Kidney (tissue), 14 donors: ENCODE data around the gene IGF2BP1. TPM values are rescaled to one million over a fixed set of nuclear protein-coding genes. Genes with fewer than 3 reads are reported as not detected.
"Not testable (repeated sequence)": the region's sequence is repeated elsewhere in the genome, so short reads cannot be mapped to it uniquely, and the experiment has no call there.

Experiments used
- DNase-seq, 5 donors: peaks; one replicate each; pipeline ENCODE4 v3.0.0-alpha.2; 2013 to 2020
- FAIRE-seq: peaks from 2 replicates; lab custom pipeline; 2012; peaks lifted over from hg19 to GRCh38; lab: Jason Lieb, UNC
- H3K27ac ChIP-seq, 2 donors: one replicate each; pipeline ENCODE4 v1.7.0; 2013; ENCODE audit warnings: low read depth in 2 of 2, low read length in 2 of 2, inconsistent platforms in 1 of 2
- H3K27me3 ChIP-seq: one replicate; pipeline ENCODE4 v1.7.1; 2013; ENCODE audit warnings: low read length, inconsistent platforms; ENCODE audit not compliant: control insufficient read depth, insufficient read depth
- H3K36me3 ChIP-seq, 3 donors: one replicate each; pipeline versions ENCODE4 v1.7.0 to v1.7.1; 2013; ENCODE audit warnings: low read length in 3 of 3, control low read depth in 1 of 3, inconsistent platforms in 1 of 3; ENCODE audit not compliant: insufficient read depth in 3 of 3, control insufficient read depth in 2 of 3
- H3K4me1 ChIP-seq, 3 donors: one replicate each; pipeline versions ENCODE4 v1.7.0 to v1.7.1; 2013; ENCODE audit warnings: low read length in 3 of 3, inconsistent platforms in 1 of 3, low read depth in 1 of 3; ENCODE audit not compliant: control insufficient read depth in 2 of 3, insufficient read depth in 2 of 3
- H3K4me3 ChIP-seq, 3 donors: one replicate each; pipeline versions ENCODE4 v1.7.0 to v1.8.1; 2013; ENCODE audit warnings: low read length in 3 of 3, control low read depth in 1 of 3, inconsistent platforms in 1 of 3
- H3K9ac ChIP-seq, 3 donors: one replicate each; pipeline versions ENCODE4 v1.7.0 to v1.7.1; 2013; ENCODE audit warnings: low read length in 3 of 3, control low read depth in 1 of 3, inconsistent platforms in 1 of 3
- H3K9me3 ChIP-seq, 3 donors: one replicate each; pipeline versions ENCODE4 v1.7.0 to v1.7.1; 2013; ENCODE audit warnings: low read length in 3 of 3, control low read depth in 1 of 3, inconsistent platforms in 1 of 3; ENCODE audit not compliant: control insufficient read depth in 2 of 3, insufficient read depth in 1 of 3
- CTCF ChIP-seq: IDR thresholded peaks from 3 replicates; pipeline ENCODE4 v1.5.1; 2012; ENCODE audit warnings: mild to moderate bottlenecking, moderate library complexity, borderline replicate concordance; ENCODE audit not compliant: insufficient read depth; ENCODE audit errors: extremely low read depth
- intact Hi-C: fragments of 100-400 bp; cut with DNase I; formaldehyde crosslinking; loops from one replicate; pipeline ENCODE4 v1.11.1; 2022
- polyA plus RNA-seq: library from polyadenylated mRNA; stranded (reverse); fragments of 350-450 nt; fragmentation: Illumina TruSeq; extraction: RNeasy Lipid Tissue Mini Kit (QIAGEN cat#74804); gene quantifications from one replicate; pipeline ENCODE4 v1.2.3, GENCODE V29; 2014; ENCODE audit warnings: low read depth, low replicate concordance; ENCODE audit not compliant: insufficient read depth
- total RNA-seq: library from RNA; stranded (reverse); fragmentation: NEBNext Ultra II Directional; extraction: Animal tissue kit (Norgen Biotek cat#: 25700); gene quantifications from one replicate; pipeline ENCODE4 v1.2.1, GENCODE V29; 2021
- donor health status: control.
- donor health status: control.
- donor health status: control.
- donor health status: control.
- donor health status: control.
- donor health status: DM: yes; HTN: yes; CAD: no.
- donor health status: Normal renal cell carcinoma (clear cell type).

IGF2BP1 gene
- total and polyA plus RNA-seq, 2 donors from 2014 or later: 1.3 to 1.5 TPM

DNA sequence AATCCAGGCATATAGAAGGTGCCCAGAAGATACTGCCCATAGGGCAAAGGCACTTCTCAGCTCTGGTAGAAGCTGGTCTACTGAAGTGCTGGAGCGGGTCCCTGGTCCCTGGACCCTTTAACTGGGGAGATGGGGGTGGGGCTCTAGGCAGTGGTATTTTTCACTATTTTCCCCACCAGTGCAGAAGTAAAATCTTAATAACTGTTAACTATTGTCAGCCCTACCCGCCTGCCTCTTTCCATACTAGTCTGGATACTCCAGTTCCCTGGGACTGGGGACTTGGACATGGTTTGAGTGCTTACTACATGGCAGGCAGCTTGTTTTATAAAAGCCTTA, 24.6 kb downstream of the IGF2BP1 start:
- Histone ChIP-seq H3K9me3 (no peaks in the 10 kb centered on the region), H3K4me1 (peaks cover 0 to 5% (median 0%) of the 10 kb centered on the region in 3 donors), H3K36me3 (no peaks in the 10 kb centered on the region), H3K4me3 (no peak overlapping the region), H3K9ac (no peak overlapping the region), H3K27me3 (no peaks in the 10 kb centered on the region), H3K27ac (no peak overlapping the region)
- TF ChIP-seq CTCF: no peak
- DNase-seq (peak in 1 of 5 donors; percentile 25), FAIRE-seq (no peak)
- intact Hi-C loops: no loop called here

DNA sequence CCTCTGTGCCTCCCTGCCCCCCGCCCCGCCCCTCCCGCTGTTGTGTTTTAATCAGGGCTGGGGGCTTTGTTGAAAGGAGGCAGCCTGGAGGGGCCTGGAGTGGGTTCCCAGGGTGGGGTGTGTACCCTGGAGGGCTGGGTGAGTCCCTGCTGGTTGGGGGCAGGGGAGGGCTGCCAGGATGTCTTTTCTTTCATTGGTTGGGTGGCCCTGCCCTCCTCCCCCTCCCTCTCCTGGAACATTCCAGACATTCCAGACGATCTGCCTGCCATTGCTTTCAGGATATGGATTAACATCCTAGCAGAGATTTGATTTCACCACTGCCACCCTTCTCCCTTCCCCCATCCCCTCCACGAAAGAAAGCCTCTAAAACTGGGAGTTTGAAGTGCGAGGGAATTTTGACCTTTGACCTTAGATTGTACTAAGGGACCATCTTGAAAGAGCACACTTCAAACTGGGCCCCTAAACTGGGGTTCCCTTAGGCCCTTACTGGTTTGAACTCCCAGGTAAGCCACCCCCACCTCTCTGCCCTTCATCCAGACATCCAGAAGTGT, 25.3 kb downstream of the IGF2BP1 start:
- FAIRE-seq: no peak

DNA sequence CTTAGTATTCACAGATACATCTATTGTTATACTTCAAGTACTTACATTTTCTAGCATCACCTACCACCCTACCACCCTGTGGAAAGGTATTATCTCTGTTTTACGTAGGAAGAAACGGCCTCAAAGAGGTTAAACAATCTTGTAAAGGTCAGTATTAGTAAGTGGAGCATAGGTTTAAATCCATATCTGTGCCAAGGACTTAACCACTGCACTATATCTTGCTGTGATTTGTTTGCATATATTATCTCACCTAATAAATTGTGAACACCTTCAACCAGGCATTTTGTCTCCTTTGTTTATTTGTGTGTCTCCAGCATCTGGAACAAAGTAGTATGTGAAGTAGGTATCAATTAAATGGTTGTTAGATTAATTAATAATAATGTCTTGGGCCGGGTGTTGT, 27.3 kb downstream of the IGF2BP1 start:
- Histone ChIP-seq H3K9me3 (no peaks in the 10 kb centered on the region), H3K36me3 (no peaks in the 10 kb centered on the region), H3K27ac (no peak overlapping the region), H3K4me3 (no peak overlapping the region), H3K27me3 (no peaks in the 10 kb centered on the region), H3K4me1 (peaks cover 0 to 5% (median 0%) of the 10 kb centered on the region in 3 donors), H3K9ac (no peak overlapping the region)
- DNase-seq (no peak), FAIRE-seq (no peak)
- TF ChIP-seq CTCF: no peak
- intact Hi-C loops: no loop called here

More for the DNA sequence above, 25.3 kb downstream of the IGF2BP1 start:
- Histone ChIP-seq H3K27me3 (no peaks in the 10 kb centered on the region), H3K4me1 (peaks cover 0 to 5% (median 0%) of the 10 kb centered on the region in 3 donors), H3K9ac (no peak overlapping the region), H3K27ac (no peak overlapping the region), H3K9me3 (no peaks in the 10 kb centered on the region), H3K36me3 (no peaks in the 10 kb centered on the region), H3K4me3 (no peak overlapping the region)
- peak; percentile 63 to 94 (median 88) for DNase-seq
- TF ChIP-seq CTCF: no peak
- intact Hi-C loops: no loop called here

GRCh38 chr17:49026447-49026846, 29.3 kb downstream of the IGF2BP1 start:
- intact Hi-C loops: not testable (repeated sequence)

More at GRCh38 chr17:49026447-49026846, 29.3 kb downstream of the IGF2BP1 start:
- H3K9me3 ChIP-seq, H3K27me3 ChIP-seq, H3K27ac ChIP-seq, FAIRE-seq, H3K36me3 ChIP-seq, H3K4me1 ChIP-seq, H3K4me3 ChIP-seq, H3K9ac ChIP-seq: not testable (repeated sequence)
- peak in 1 of 5 donors; percentile 4 for DNase-seq
